Neutrophil (primary cell): Measurements from ENCODE around the gene FDXACB1.

Experiments used
- H3K27ac ChIP-seq: fragments of 200-600 bp; sonication (generic); 2 replicates; pipeline ENCODE4 v1.5.1; 2016; ENCODE audit warnings: mild to moderate bottlenecking, moderate library complexity
- H3K27me3 ChIP-seq: fragments of 200-600 bp; sonication (generic); 2 replicates; pipeline ENCODE4 v1.6.0; 2016; ENCODE audit warnings: mild to moderate bottlenecking
- H3K36me3 ChIP-seq: fragments of 200-600 bp; sonication (generic); 2 replicates; pipeline ENCODE4 v1.5.1; 2017
- H3K4me1 ChIP-seq, 2 experiments: fragments of 200-600 bp in 1 of 2; sonication (generic) in 1 of 2; 1 replicate in 1 of 2; 2 replicates in 1 of 2; pipeline versions ENCODE4 v1.5.1 to v1.6.1; 2013 to 2016; ENCODE audit warnings: low read depth in 1 of 2, low read length in 1 of 2, mild to moderate bottlenecking in 1 of 2, moderate library complexity in 1 of 2; ENCODE audit not compliant: control insufficient read depth in 1 of 2, insufficient read depth in 1 of 2
- H3K4me3 ChIP-seq, 2 experiments: fragments of 200-600 bp in 1 of 2; sonication (generic) in 1 of 2; 1 replicate in 1 of 2; 2 replicates in 1 of 2; pipeline ENCODE4 v1.5.1; 2013 to 2016; ENCODE audit warnings: low read depth in 1 of 2, low read length in 1 of 2, mild to moderate bottlenecking in 1 of 2, moderate library complexity in 1 of 2
- H3K9me3 ChIP-seq: fragments of 200-600 bp; sonication (generic); 2 replicates; pipeline ENCODE4 v1.5.1; 2016
- CTCF ChIP-seq: fragments of 200-600 bp; sonication (generic); IDR thresholded peaks from 2 replicates; pipeline ENCODE4 v1.5.1; 2016; ENCODE audit warnings: antibody characterized with exemption

The FDXACB1 gene

GRCh38 chr11:111912535-111912934 lies 33.6 kb upstream of the FDXACB1 start, which contains the start of gene HSPB2:
Gene HSPB2, plus strand, starts transcription at chr11:111912734. Its CDS starts 96 bp downstream, at chr11:111912830.
- Histone ChIP-seq H3K36me3 (no peaks in the 10 kb centered on the region), H3K27ac (no peak within 1 kb of the TSS), H3K9me3 (no peaks in the 10 kb centered on the region), H3K27me3 (peaks cover 73% of the 10 kb centered on the region), H3K4me1 (no peaks in the 10 kb centered on the region), H3K4me3 (no peak within 1 kb of the TSS)
- TF ChIP-seq CTCF: no peak

- no peak for TF ChIP-seq CTCF
- no peaks in the 10 kb centered on the region for H3K4me1 ChIP-seq
- H3K9me3 ChIP-seq: no peaks in the 10 kb centered on the region
- no peak within 1 kb of the TSS for H3K27ac ChIP-seq
- H3K27me3 ChIP-seq: peaks cover 73% of the 10 kb centered on the region
- no peak within 1 kb of the TSS for H3K4me3 ChIP-seq
- H3K36me3 ChIP-seq: no peaks in the 10 kb centered on the region
Measured at GRCh38 chr11:111911563-111912401, 32.8 kb upstream of the FDXACB1 start, which contains the start of gene CRYAB. Gene CRYAB, minus strand, starts transcription at chr11:111911770. Its CDS starts 46 bp downstream, at chr11:111911724.

GRCh38 chr11:111910676-111911562 lies 32.0 kb upstream of the FDXACB1 start:
- H3K4me1 ChIP-seq: no peaks in the 10 kb centered on the region
- no peak for TF ChIP-seq CTCF
- no peaks in the 10 kb centered on the region for H3K9me3 ChIP-seq
- H3K27me3 ChIP-seq: peaks cover 66% of the 10 kb centered on the region
- H3K27ac ChIP-seq: no peak overlapping the region
- no peak overlapping the region for H3K4me3 ChIP-seq
- no peaks in the 10 kb centered on the region for H3K36me3 ChIP-seq

- TF ChIP-seq CTCF: no peak
- Histone ChIP-seq H3K4me1 (no peaks in the 10 kb centered on the region), H3K27ac (no peak overlapping the region), H3K4me3 (no peak overlapping the region), H3K36me3 (no peaks in the 10 kb centered on the region), H3K27me3 (peaks cover 51% of the 10 kb centered on the region), H3K9me3 (peaks cover 4% of the 10 kb centered on the region)
Measured at GRCh38 chr11:111909378-111909777, 30.4 kb upstream of the FDXACB1 start.

- Histone ChIP-seq H3K36me3 (no peaks in the 10 kb centered on the region), H3K4me1 (no peaks in the 10 kb centered on the region), H3K9me3 (peaks cover 4% of the 10 kb centered on the region), H3K4me3 (no peak overlapping the region), H3K27ac (no peak overlapping the region), H3K27me3 (peaks cover 45% of the 10 kb centered on the region)
- TF ChIP-seq CTCF: no peak
Measured at GRCh38 chr11:111908639-111909305, 29.8 kb upstream of the FDXACB1 start.
